ENCODE results near the gene SUSD6.
A peak's percentile ranks its signal among the peaks of the same experiment; 100 is the strongest.

SUSD6 gene

GRCh38 chr14:69673578-69674305 is 62.3 kb downstream of the SUSD6 start:
- no peak for DNase-seq (ENCODE audit: low read depth in 2 of 2)

GRCh38 chr14:69674546-69675244 is 63.3 kb downstream of the SUSD6 start:
- DNase-seq (ENCODE audit: low read depth in 2 of 2), result no peak

GRCh38 chr14:69675245-69675583 is 63.8 kb downstream of the SUSD6 start:
- no peak for DNase-seq (ENCODE audit: low read depth in 2 of 2)

GRCh38 chr14:69675877-69676416 is 64.6 kb downstream of the SUSD6 start:
- DNase-seq (ENCODE audit: low read depth in 2 of 2), result no peak

- DNase-seq (ENCODE audit: low read depth in 2 of 2), result no peak
Measured at GRCh38 chr14:69676723-69677122, 65.3 kb downstream of the SUSD6 start.

GRCh38 chr14:69680297-69680696 is 68.9 kb downstream of the SUSD6 start:
- DNase-seq (ENCODE audit: low read depth in 2 of 2), result no peak

- DNase-seq (ENCODE audit: low read depth in 2 of 2), result no peak
Measured at GRCh38 chr14:69682136-69682535, 70.7 kb downstream of the SUSD6 start.

GRCh38 chr14:69682621-69683263 is 71.3 kb downstream of the SUSD6 start:
- no peak for DNase-seq (ENCODE audit: low read depth in 2 of 2)

GRCh38 chr14:69683971-69684370 is 72.6 kb downstream of the SUSD6 start:
- no peak for DNase-seq (ENCODE audit: low read depth in 2 of 2)

GRCh38 chr14:69684461-69685217 is 73.2 kb downstream of the SUSD6 start:
- DNase-seq (ENCODE audit: low read depth in 2 of 2), result no peak

GRCh38 chr14:69685218-69685616 is 73.8 kb downstream of the SUSD6 start:
- DNase-seq (ENCODE audit: low read depth in 2 of 2), result peak; percentile 20 to 63

GRCh38 chr14:69685716-69686115 is 74.3 kb downstream of the SUSD6 start:
- DNase-seq (ENCODE audit: low read depth in 2 of 2), result no peak

- DNase-seq (ENCODE audit: low read depth in 2 of 2), result no peak
Measured at GRCh38 chr14:69687606-69688298, 76.4 kb downstream of the SUSD6 start.

- no peak for DNase-seq (ENCODE audit: low read depth in 2 of 2)
Measured at GRCh38 chr14:69688299-69688649, 76.9 kb downstream of the SUSD6 start.

GRCh38 chr14:69690042-69690441 is 78.6 kb downstream of the SUSD6 start:
- no peak for DNase-seq (ENCODE audit: low read depth in 2 of 2)

- no peak for DNase-seq (ENCODE audit: low read depth in 2 of 2)
Measured at GRCh38 chr14:69692594-69692993, 81.2 kb downstream of the SUSD6 start.

GRCh38 chr14:69693145-69693544 is 81.7 kb downstream of the SUSD6 start:
- DNase-seq (ENCODE audit: low read depth in 2 of 2), result no peak

GRCh38 chr14:69693801-69694729 is 82.7 kb downstream of the SUSD6 start:
- no peak for DNase-seq (ENCODE audit: low read depth in 2 of 2)

GRCh38 chr14:69694730-69695281 is 83.4 kb downstream of the SUSD6 start:
- no peak for DNase-seq (ENCODE audit: low read depth in 2 of 2)
